Endothelial cell of umbilical vein (primary cell): ENCODE measurements around the gene SLC29A3.

ENCODE experiments used
- POLR2A ChIP-seq: IDR thresholded peaks from 2 replicates; pipeline ENCODE4 v1.6.1; 2012; ENCODE audit warnings: low read depth, mild to moderate bottlenecking, control low read depth, low read length
- POLR2AphosphoS5 ChIP-seq: IDR thresholded peaks from 2 replicates; pipeline ENCODE4 v1.6.1; 2012; ENCODE audit warnings: low read depth, mild to moderate bottlenecking, control low read depth, low read length, moderate library complexity; ENCODE audit not compliant: insufficient read depth

DNA sequence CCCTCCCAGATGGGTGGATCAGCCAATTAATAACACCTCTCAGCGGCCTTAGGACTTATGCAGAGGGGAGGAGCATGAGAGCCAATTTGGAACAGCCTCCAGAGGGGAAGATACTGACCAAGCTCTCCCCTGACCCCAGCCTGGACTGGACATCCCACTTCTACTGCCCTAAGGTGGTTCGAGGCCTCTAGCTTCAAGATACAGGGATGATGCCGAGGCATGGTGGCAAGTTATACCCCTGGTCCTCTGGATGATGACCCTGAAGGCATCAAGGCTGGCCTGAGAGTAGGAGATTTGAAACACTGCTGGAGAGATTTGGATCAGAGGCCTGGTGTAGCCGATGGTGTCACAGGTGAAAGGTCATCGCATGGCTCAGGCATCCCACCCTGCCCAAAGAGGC, 80.9 kb downstream of the SLC29A3 start:
- no peak for TF ChIP-seq POLR2A
- TF ChIP-seq POLR2AphosphoS5, result no peak
